ENCODE measurements around the gene FURIN.

DNA sequence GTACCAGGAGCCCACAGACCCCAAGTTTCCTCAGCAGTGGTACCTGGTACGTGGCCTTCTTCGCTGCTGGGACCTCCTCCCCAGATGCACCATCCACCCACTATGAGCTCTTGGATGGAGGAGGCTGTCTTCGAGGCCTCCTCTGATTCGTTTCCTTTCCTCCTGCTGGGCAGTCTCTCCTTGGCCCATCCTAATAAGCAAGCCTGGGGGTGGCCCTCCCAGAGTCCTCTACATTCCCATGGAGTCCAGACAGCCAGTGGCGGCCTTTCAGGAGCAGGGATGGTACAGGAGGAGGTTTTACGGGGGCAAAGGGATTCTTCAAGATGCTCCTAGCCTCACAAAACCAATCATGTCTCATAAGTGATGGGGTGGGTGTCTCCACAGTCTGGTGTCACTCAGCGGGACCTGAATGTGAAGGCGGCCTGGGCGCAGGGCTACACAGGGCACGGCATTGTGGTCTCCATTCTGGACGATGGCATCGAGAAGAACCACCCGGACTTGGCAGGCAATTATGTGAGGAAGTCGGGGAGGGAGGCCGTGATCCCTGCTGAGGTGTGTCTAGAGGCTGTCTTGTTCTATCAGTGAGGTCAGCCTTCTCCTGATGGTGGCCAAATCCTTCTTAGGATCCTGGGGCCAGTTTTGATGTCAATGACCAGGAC is 8.3 kb downstream of the FURIN start:
- TF ChIP-seq ZNF404 (tag by site-specific recombination; IDR thresholded peaks at IDR 0.05) (no peak), ZNF335 (tag by site-specific recombination; conservative IDR thresholded peaks at IDR 0.05) (no peak), ZNF274 (IDR thresholded peaks at IDR 0.05; ENCODE audit: low read length) (no peak), ZNF274 (tag by site-specific recombination; IDR thresholded peaks at IDR 0.05; ENCODE audit: borderline replicate concordance) (no peak), GFI1B (tag by site-specific recombination; IDR thresholded peaks at IDR 0.05) (no peak), ZNF639 (tag by site-specific recombination; IDR thresholded peaks at IDR 0.05) (no peak), ELK4 (IDR thresholded peaks at IDR 0.05; ENCODE audit: borderline replicate concordance, low read depth, low read length) (no peak), ATF2 (tag by site-specific recombination; IDR thresholded peaks at IDR 0.05; ENCODE audit: low read depth) (no peak)

Measured in HEK293 (cell line).